GM19240 (cell line): Measurements from ENCODE around the gene GPHN.

ENCODE experiments used
- DNase-seq: peaks from one replicate; pipeline ENCODE4 v3.0.0; 2011; ENCODE audit warnings: low spot score; ENCODE audit not compliant: insufficient read length

Gene GPHN

GRCh38 chr14:67218126-67218525, 710.2 kb downstream of the GPHN start:
- no peak for DNase-seq

GRCh38 chr14:67221248-67221981, 713.5 kb downstream of the GPHN start:
- no peak for DNase-seq

DNA sequence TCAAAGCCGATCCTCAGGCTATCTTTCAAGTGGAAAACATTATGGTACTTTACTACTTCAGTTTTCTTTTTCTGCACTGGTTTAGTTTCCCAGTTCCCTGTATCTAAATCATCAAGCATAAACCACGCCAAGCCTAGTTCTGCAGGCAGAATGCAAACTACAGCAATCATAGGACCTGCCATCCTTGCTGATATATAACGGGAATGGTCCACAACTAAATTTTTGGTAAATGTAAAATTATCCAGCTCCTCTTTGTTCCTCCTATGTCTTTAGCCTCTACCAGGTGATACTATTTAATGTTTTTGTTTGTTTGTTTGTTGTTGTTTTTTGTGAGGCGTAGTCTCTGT, 714.0 kb downstream of the GPHN start:
- no peak for DNase-seq

DNA sequence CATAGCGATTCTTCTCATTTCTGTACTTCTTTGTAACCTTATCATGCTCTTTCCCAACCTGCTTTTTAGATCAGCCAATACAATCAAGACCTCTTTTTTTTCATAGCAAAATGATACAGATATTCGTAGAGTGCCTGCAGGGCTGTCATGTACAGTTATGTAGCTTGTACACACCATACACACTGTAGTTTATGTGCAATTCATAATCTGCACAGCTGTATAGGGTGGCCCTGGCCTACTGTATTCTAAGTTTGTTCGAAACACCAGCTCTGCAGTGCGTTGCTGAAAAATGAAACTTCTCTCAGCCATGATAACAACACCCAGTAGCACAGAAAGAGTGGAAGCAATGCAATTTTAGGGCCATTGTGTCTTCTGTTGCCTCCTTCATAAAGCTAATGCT, 717.6 kb downstream of the GPHN start:
- DNase-seq, result no peak

- DNase-seq, result no peak
Observed at GRCh38 chr14:67228325-67228984, 720.5 kb downstream of the GPHN start.
